ENCODE data around the gene SLC25A10.

Gene SLC25A10

GRCh38 chr17:81707725-81708646, 4.1 kb upstream of the SLC25A10 start:
- DNase-seq (ENCODE audit: extremely low read depth, low read depth): no peak
- no peak for TF ChIP-seq CTCF (IDR thresholded peaks at IDR 0.05; ENCODE audit: low read depth, low read length)

GRCh38 chr17:81708739-81709185, 3.3 kb upstream of the SLC25A10 start:
- TF ChIP-seq CTCF (IDR thresholded peaks at IDR 0.05; ENCODE audit: low read depth, low read length): no peak
- DNase-seq (ENCODE audit: extremely low read depth, low read depth): no peak

GRCh38 chr17:81710514-81711308, 1.4 kb upstream of the SLC25A10 start:
- no peak for DNase-seq (ENCODE audit: extremely low read depth, low read depth)
- no peak for TF ChIP-seq CTCF (IDR thresholded peaks at IDR 0.05; ENCODE audit: low read depth, low read length)

GRCh38 chr17:81712468-81713003, 452 bp downstream of the SLC25A10 start:
- no peak for DNase-seq (ENCODE audit: extremely low read depth, low read depth)
- no peak; the same call in 1 of the 2 replicates for TF ChIP-seq CTCF (IDR thresholded peaks at IDR 0.05; ENCODE audit: low read depth, low read length)

- DNase-seq (ENCODE audit: extremely low read depth, low read depth): no peak
- TF ChIP-seq CTCF (IDR thresholded peaks at IDR 0.05; ENCODE audit: low read depth, low read length): no peak
These were observed 996 bp downstream of the SLC25A10 start for GRCh38 chr17:81713004-81713555.

- TF ChIP-seq CTCF (IDR thresholded peaks at IDR 0.05; ENCODE audit: low read depth, low read length): no peak
- no peak for DNase-seq (ENCODE audit: extremely low read depth, low read depth)
These were observed 1.7 kb downstream of the SLC25A10 start for GRCh38 chr17:81713556-81714411.
